ENCODE measurements around the gene FBXO30.

GRCh38 chr6:145744619-145745018 is 70.0 kb downstream of the FBXO30 start:
- TF ChIP-seq CTCF (IDR thresholded peaks at IDR 0.05) (no peak), POLR2A (IDR thresholded peaks at IDR 0.05) (no peak)

All from Peyer's patch (tissue), 4 donors.